ENCODE results near the gene CCDC8.
"Not testable (repeated sequence)": the region's sequence is repeated elsewhere in the genome, so short reads cannot be mapped to it uniquely, and the experiment has no call there.

Gene CCDC8

GRCh38 chr19:46413262-46414031 is at the start of gene CCDC8:
CCDC8 (minus strand) TSS chr19:46413564; CDS start chr19:46412810, 754 bp downstream.
- DNase-seq: peak; percentile 54

DNA sequence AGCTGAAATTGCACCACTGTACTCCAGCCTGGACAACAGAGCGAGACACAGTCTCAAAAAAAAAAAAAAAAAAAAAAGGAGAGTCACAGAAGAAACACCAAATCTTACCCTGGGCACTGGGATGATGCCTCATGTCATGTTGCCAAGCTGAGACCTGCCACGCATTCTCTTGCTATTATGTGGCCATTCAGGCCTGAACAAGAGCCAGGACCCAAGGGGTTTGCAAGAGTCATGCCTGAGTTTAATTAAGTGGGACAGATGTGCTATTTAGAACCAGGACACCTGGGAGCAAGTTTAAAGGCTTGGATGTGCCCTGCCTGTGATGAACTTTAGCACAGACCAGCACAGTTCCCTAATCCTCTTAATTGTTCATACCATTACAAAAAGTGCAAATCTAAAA is 48.2 kb upstream of the CCDC8 start:
- DNase-seq: no peak

- DNase-seq: no peak
Observed at GRCh38 chr19:46460981-46461380, 47.6 kb upstream of the CCDC8 start.

- no peak for DNase-seq
Observed at GRCh38 chr19:46460055-46460454, 46.7 kb upstream of the CCDC8 start.

- no peak for DNase-seq
Observed at GRCh38 chr19:46456930-46457329, 43.6 kb upstream of the CCDC8 start.

DNA sequence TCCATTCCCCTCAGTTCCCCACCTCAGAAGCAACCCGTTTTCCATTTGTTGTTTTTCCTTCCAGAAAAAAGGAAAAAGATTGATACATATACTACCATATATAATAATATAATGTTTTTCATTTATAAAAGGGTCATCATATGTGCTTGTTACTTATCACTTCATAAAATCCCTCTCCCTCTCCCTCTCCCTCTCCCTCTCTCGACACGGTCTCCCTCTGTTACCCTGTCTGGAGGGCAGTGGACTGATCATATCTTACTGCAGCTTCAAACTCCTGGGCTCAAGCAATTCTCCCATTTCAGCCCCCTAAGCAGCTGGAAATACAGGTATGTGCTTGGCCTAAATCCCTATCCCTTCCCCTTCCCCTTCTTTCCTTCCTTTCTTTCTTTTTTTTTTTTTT is 40.9 kb upstream of the CCDC8 start:
- no peak for DNase-seq

DNA sequence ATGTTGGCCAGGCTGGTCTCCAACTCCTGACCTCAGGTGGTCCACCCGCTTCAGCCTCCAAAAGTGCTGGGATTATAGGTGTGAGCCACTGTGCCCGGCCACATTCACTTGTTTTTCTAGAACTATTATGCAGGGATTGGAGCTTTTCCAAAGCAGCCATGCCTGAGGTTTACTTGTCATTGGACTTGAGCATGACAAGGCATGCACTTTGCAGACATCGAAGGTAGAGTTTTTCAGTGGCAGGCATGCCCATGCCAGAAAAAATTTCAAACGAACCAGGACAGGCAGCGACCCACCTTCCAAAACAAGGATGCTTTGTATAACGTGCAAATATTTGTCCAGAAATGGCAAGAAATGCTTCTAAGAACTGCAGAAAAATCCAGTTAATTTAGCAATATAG is 40.3 kb upstream of the CCDC8 start:
- DNase-seq: no peak

- no peak for DNase-seq
Observed at GRCh38 chr19:46452186-46452585, 38.8 kb upstream of the CCDC8 start.

DNA sequence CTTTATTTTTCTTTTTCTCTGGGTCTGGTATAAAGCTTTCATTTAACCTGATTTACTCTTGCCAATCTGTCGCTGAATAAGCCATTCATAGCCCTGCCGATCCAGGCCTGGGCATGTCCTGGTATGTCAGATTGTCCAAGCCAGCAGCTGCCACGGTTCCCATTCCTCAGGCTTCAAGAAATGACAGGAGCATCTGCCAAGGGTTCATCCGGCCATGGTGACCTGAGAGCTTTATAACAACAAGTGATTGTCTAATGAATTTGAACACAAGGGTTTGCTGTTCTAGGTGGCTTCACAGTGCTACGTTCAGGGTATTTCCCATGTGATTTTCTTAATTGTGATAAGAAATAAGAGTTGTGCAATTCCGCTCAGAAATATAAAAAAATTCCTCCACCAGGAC is 38.0 kb upstream of the CCDC8 start:
- peak; percentile 15 for DNase-seq

- DNase-seq: no peak
Observed at GRCh38 chr19:46450737-46451136, 37.4 kb upstream of the CCDC8 start.

DNA sequence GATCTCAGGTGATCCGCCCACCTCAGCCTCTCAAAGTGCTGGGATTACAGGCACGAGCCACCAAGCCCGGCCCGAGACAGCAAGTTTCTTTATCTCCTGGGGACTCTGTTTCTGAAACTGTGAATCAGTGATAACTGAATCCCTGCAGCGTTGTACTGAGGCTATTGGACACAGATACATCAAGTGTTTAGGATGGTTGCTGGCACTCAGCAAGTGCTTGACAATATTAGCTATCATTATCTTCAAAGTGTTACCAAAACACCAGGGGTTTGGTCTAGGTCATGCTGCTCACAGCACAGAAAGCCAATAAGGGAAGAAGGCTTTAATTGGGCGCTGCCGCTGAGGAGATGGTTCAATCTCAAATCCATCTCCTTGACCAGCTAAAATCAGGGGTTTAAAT is 35.9 kb upstream of the CCDC8 start:
- DNase-seq: no peak

- no peak for DNase-seq
Observed at GRCh38 chr19:46448601-46449000, 35.2 kb upstream of the CCDC8 start.

- no peak for DNase-seq
Observed at GRCh38 chr19:46447824-46448223, 34.5 kb upstream of the CCDC8 start.

DNA sequence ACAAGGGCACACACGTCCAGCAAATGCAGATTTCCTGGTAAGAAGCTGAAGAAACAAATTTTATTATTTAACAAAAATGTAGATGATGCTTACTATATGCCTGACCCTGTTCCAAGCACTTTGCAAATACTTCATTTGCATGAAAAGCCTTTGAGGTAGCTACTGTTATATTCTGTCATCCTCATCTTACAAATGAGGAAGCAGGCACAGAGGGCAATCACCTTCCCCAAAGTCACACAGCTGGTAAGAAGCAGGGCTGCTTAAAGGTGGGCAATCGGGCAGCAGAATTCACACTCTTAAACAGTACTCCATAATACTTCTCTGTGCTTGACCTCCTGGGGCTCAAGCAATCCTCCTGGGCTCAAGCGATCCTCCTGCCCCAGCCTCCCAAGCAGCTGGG is 33.6 kb upstream of the CCDC8 start:
- no peak for DNase-seq

GRCh38 chr19:46446021-46446420 is 32.7 kb upstream of the CCDC8 start:
- no peak for DNase-seq

GRCh38 chr19:46442808-46443450 is 29.6 kb upstream of the CCDC8 start:
- no peak for DNase-seq

DNA sequence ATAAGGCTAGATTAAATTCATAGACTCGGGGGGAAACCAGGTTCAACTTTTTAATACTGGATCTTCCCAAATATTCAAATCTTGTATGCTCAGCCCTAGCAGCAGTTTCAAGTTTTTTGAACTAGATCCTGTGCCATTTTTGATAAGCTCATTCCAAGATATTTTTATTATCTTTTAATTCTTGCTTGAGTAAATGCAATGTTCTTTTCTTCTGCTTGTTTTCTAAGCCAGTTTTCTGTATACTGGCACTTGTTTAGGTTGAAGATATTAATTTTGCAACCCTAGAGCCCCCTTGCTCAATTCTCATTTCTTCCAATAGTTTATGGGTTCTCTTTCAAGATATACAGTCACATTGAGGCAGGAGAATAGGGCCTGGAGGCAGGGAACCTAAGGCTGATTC is 28.5 kb upstream of the CCDC8 start:
- DNase-seq: no peak

DNA sequence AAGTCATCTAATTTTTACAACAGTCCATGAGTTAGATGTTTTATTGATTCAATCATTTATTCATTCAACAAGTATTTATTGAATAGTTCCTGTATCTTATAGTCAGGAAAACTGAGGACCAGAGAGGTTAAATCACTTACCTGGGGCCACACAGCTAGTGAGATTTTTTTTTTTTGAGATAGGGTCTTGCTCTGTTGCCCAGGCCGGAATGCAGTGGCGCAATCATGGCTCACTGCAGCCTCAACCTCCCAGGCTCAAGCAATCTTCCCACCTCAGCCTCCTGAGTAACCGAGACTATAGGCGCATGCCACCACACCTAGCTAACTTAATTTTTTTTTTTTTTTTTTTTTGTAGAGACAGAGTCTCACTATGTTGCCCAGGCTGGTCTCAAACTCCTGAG is 22.3 kb upstream of the CCDC8 start:
- DNase-seq: not testable (repeated sequence)

DNA sequence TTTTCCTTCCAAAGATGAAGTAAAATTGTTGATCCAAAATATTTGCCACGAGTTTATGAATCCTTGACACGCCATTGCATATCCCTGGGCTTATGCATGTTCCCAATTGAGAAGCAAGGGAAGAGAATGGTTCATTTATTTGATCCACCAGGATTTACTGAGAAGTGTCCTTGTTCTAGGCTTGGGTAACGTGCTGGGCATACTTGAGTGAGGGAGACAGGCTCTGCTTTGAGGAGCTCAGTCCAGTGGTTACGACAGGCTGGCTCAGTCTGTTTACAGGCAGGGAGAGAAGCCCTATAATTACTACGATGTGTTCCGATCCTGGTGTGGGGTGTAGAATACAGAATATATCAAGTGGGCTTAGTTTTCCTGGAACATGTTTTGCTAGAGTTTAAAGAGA is 21.6 kb upstream of the CCDC8 start:
- DNase-seq: peak; percentile 77

DNA sequence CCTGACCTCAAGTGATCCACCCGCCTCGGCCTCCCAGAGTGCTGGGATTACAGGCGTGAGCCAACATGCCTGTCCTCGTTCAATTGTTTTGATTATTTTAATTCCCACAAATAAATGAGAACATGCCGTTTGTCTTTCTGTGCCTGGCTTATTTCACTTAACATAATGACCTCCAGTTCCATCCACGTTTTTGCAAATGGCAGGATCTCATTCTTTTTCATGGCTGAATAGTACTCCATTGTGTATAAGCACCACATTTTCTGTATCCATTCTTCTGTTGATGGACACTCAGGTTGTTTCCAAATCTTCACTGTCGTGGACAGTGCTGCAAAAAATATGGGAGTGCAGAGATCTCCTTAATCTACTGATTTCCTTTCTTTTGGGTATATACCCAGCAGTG is 20.1 kb upstream of the CCDC8 start:
- not testable (repeated sequence) for DNase-seq

DNA sequence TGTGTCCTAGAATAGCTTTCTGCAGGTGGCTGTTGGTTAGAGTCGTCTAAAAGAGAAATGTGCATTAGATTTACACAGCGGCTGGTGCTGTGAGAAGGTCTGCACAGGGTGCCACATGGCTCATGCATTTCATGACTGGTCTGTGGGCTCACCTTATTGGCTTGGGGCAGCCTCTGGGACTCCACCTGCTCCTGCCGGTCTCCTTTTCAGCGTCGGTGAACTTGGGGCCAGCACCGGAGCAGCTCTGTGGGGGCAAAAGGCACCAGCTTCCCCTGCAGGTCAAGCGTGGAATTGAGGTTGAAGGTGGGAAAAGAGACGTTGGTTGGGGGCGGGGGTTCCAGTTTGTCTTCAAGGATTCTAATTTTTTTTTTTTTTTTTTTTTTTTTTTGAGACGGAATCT is 18.5 kb upstream of the CCDC8 start:
- DNase-seq: no peak

DNA sequence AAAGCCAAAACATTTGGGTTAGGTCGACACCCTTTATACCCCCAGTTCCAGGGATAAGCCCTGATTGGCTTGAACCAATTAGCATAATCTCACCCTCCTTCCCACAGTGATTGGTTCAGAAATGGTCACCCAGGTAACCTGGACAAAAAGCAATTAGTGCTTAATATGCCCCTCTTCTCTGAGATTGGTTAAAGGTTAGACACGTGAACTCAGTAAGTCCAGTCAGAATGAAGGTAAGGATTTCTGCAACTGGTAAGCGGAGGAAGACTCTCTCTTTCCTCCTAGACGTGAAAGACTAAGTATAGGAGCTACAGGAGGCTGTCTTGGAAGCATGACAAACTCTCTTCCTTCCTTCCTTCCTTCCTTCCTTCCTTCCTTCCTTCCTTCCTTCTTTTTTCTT is 16.6 kb upstream of the CCDC8 start:
- no peak for DNase-seq

DNA sequence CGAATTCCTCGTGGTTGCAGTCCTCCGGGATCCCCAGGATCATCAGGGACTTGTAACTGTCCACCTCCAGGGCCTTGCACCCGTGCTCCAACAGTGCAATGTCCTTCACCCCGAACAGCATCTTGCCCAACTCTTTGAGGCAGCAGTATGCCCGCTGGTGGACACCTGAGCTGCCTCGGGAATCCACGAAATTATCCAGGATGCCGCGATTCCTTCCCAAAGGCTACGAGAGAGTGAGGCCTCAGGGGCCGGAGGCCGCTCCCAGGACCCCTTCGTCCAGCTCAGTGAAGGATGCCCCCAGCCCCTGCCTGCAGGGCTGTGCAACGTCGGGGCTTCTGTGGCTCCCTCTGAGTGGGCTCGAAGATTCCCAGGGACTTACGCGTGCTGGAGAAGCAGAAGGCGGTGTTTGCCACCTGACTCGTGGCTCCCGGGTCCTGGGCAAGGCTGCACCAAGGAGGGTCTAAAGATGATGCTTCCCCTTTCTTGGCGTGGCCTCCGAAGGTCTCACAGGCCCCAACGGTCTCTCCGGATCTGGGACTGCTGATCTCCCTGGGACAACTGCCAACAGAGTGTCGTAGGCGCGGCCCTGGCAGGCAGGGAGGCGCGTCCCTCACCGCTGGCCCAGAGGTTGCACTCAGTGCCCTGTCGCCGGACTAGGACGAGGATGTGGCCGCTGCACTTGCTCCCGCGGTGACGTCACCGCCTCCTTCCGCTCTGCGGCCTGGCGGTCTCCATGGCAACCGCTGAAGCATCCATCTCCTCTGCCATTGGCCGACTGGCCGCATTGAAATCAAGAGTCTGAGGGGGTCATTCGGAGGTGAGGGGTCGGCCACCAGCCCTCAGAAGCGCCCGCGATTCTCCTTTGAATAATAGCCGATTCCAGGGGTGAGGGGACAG is 15.1 kb upstream of the CCDC8 start, which contains the start of gene PNMA8C:
Gene PNMA8C, minus strand, starts transcription at position 698 of the 897 bp plus-strand sequence. Its CDS starts 577 bp downstream, at position 121.
- DNase-seq: peak; percentile 87
